ENCODE measurements around the gene XYLT2. TPM values are rescaled to one million over a fixed set of nuclear protein-coding genes. Genes with fewer than 3 reads are reported as not detected.

XYLT2 gene
- total RNA-seq, 3 donors from 2014 or later, result 13.6 to 27.5 (median 24.4) TPM

DNA sequence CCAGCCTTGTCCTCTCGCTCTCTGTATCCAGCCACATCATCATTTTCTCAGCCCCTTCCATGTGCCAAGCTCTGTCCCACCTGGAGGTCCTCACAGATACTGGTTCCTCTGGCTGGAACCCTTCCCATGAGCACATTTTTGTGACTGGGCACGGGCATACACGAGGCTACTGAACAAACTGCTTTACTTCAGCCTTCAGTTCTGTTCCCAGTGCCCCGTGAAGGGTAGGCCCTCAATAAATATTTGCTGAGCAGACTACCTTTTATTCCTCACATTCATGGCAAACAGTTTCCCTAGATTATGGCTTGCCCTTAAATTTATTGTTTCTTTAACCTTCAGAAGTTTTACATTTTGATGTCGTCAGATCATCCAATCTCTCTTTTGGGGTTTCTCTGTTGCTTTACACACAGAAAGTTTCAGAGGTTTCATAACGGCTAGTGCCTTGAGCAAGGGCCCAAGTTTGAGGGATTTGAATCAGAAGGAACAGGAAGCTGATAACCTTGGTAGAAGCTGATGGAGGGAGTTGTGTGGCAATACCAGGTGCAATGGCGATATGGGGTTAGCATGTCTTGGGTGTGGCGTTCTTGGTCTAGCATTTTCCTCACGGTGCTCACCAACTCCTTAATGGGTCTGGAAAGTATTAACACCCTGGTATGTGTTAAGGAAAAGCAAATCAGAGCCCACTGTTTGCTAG is 43.9 kb upstream of the XYLT2 start:
- H3K27ac ChIP-seq, result no peak overlapping the region
- no peak for DNase-seq (ENCODE audit: low spot score in 2 of 2)
- no peaks in the 10 kb centered on the region for H3K36me3 ChIP-seq
- H3K4me3 ChIP-seq, result no peak overlapping the region
- no peak for TF ChIP-seq POLR2A (IDR thresholded peaks at IDR 0.05)
- TF ChIP-seq, protein P1, sequence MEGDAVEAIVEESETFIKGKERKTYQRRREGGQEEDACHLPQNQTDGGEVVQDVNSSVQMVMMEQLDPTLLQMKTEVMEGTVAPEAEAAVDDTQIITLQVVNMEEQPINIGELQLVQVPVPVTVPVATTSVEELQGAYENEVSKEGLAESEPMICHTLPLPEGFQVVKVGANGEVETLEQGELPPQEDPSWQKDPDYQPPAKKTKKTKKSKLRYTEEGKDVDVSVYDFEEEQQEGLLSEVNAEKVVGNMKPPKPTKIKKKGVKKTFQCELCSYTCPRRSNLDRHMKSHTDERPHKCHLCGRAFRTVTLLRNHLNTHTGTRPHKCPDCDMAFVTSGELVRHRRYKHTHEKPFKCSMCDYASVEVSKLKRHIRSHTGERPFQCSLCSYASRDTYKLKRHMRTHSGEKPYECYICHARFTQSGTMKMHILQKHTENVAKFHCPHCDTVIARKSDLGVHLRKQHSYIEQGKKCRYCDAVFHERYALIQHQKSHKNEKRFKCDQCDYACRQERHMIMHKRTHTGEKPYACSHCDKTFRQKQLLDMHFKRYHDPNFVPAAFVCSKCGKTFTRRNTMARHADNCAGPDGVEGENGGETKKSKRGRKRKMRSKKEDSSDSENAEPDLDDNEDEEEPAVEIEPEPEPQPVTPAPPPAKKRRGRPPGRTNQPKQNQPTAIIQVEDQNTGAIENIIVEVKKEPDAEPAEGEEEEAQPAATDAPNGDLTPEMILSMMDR (IDR thresholded peaks at IDR 0.05), result no peak
- TF ChIP-seq POLR2AphosphoS5 (IDR thresholded peaks at IDR 0.05), result no peak
- H3K27me3 ChIP-seq, result no peaks in the 10 kb centered on the region
- intact Hi-C loops (cut with DNase I; ENCODE audit: low total_unique reads), result no loop called here
- no peaks in the 10 kb centered on the region for H3K4me1 ChIP-seq
- no peaks in the 10 kb centered on the region for H3K9me3 ChIP-seq

DNA sequence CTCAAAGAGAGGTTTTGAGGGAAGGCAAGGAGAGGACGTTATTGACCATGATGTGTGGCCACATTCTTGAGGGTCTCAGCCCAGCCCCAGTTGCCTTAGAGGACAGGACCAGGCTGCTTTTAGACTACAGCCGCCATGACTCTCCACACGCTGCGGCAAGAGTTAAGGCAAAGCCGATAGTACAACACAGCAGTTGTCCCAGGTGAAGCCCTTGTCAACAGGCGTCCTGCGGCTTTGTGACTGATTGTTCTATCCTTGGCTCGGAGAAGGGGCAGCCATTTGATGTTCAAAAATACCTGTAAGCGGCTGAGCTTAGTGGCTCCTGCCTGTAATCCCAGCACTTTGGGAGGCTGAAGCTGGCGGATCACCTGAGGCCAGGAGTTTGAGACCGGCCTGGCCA is 42.9 kb upstream of the XYLT2 start:
- intact Hi-C loops (cut with DNase I; ENCODE audit: low total_unique reads), result no loop called here
- Histone ChIP-seq H3K4me3 (no peak overlapping the region), H3K4me1 (no peaks in the 10 kb centered on the region), H3K9me3 (no peaks in the 10 kb centered on the region), H3K27me3 (no peaks in the 10 kb centered on the region), H3K27ac (no peak overlapping the region), H3K36me3 (no peaks in the 10 kb centered on the region)
- no peak for DNase-seq (ENCODE audit: low spot score in 2 of 2)
- TF ChIP-seq, protein P1 (IDR thresholded peaks at IDR 0.05), result no peak
- TF ChIP-seq POLR2A (IDR thresholded peaks at IDR 0.05) (no peak), POLR2AphosphoS5 (IDR thresholded peaks at IDR 0.05) (no peak)

DNA sequence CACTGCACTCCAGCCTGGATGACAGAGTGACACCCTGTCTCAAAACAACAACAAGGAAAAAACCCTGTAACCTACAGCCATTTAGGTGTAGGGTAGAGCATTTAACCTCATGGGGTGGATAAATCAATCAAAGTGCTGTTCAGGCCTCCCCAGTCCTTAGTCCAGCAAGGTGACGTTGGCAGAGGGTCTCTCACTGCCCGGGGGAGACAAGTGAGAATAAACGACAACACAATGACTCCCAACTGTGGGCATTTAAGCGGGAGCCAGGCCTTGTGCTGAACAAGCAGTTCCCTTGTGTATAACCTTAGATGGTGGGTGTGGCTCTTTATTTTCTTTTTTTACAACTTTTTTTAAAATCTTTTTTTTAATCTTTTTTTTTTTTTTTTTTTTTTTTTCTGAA is 42.3 kb upstream of the XYLT2 start:
- H3K27ac ChIP-seq, result no peak overlapping the region
- no peaks in the 10 kb centered on the region for H3K4me1 ChIP-seq
- no peak overlapping the region for H3K4me3 ChIP-seq
- no peaks in the 10 kb centered on the region for H3K9me3 ChIP-seq
- TF ChIP-seq POLR2AphosphoS5 (IDR thresholded peaks at IDR 0.05) (no peak), POLR2A (IDR thresholded peaks at IDR 0.05) (no peak)
- TF ChIP-seq, protein P1 (IDR thresholded peaks at IDR 0.05), result no peak
- no peaks in the 10 kb centered on the region for H3K36me3 ChIP-seq
- no peak for DNase-seq (ENCODE audit: low spot score in 2 of 2)
- no peaks in the 10 kb centered on the region for H3K27me3 ChIP-seq
- intact Hi-C loops (cut with DNase I; ENCODE audit: low total_unique reads), result no loop called here

DNA sequence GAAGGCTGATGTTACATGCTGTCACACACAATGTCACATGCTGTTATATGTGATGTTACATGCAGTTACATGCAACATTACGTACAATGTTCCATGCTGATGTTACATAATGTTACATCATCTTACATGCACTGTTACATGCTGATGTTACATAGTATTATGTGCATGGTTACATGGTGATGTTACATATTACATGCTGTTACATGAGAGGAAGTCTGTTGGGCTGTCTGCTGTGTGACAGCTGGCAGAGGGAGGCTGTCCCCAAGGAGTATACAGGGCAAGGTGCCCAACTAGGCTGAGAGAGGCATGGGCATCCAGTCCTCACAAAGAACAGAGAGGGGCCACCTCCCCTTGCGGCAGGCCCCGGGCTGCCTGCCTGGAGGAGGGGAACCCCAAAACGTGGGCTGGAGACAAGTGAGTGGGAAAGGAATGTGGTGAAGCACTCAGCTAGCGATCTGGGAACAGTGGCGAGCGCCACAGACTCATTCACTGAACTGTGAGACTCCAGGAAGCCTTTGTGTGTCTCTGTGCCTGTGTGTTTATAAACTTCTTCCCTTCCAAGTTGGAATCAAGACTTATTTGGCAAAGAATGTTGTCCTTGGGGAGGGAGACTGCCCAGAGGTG is 41.0 kb upstream of the XYLT2 start:
- no peak overlapping the region for H3K27ac ChIP-seq
- H3K9me3 ChIP-seq, result no peaks in the 10 kb centered on the region
- no peak for DNase-seq (ENCODE audit: low spot score in 2 of 2)
- intact Hi-C loops (cut with DNase I; ENCODE audit: low total_unique reads), result no loop called here
- H3K27me3 ChIP-seq, result no peaks in the 10 kb centered on the region
- H3K4me3 ChIP-seq, result no peak overlapping the region
- no peaks in the 10 kb centered on the region for H3K4me1 ChIP-seq
- TF ChIP-seq POLR2AphosphoS5 (IDR thresholded peaks at IDR 0.05) (no peak), POLR2A (IDR thresholded peaks at IDR 0.05) (no peak)
- TF ChIP-seq, protein P1 (IDR thresholded peaks at IDR 0.05), result no peak
- no peaks in the 10 kb centered on the region for H3K36me3 ChIP-seq

DNA sequence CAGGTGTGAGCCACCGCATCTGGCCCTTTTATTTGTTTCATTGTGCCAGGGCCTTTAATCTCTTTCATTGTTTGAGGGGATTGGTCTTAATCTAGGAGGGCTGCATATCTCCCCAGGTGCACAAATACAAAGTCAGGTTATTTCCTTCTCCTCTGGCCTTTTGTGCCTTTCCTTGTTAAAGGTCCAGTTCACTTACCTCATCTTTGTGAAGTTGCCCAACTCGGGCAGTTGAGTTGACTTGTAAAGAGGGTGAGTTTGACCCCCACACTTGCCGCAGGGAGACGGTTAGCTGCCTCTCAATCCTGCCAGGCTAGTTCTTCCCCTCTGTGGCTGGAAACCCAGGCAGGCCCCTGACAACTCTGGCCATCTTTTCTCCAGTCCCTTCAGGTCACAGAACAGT is 38.3 kb upstream of the XYLT2 start:
- H3K27me3 ChIP-seq, result no peaks in the 10 kb centered on the region
- no peaks in the 10 kb centered on the region for H3K4me1 ChIP-seq
- no peaks in the 10 kb centered on the region for H3K36me3 ChIP-seq
- H3K9me3 ChIP-seq, result no peaks in the 10 kb centered on the region
- no peak overlapping the region for H3K4me3 ChIP-seq
- no peak for DNase-seq (ENCODE audit: low spot score in 2 of 2)
- intact Hi-C loops (cut with DNase I; ENCODE audit: low total_unique reads), result no loop called here
- TF ChIP-seq POLR2AphosphoS5 (IDR thresholded peaks at IDR 0.05), result no peak
- TF ChIP-seq, protein P1 (IDR thresholded peaks at IDR 0.05), result no peak
- TF ChIP-seq POLR2A (IDR thresholded peaks at IDR 0.05), result no peak
- H3K27ac ChIP-seq, result no peak overlapping the region

All from breast epithelium (tissue), 4 donors.